Central memory CD8-positive, alpha-beta T cell (primary cell): ENCODE measurements around the gene MSS51.

Source experiments
- ATAC-seq: fragments of 150-1000 bp; cut with Tn5 transposase; replicated peaks from 2 replicates; pipeline ENCODE4 v1.10.0; 2022; ENCODE audit warnings: mild to moderate bottlenecking, moderate FRiP score, moderate number of reproducible peaks; ENCODE audit not compliant: poor library complexity, severe bottlenecking; ENCODE audit errors: extremely low read depth
- DNase-seq, 2 donors: peaks; one replicate each; pipeline ENCODE4 v3.0.0; 2021; ENCODE audit warnings: low spot score in 2 of 2
- H3K27ac Mint-ChIP-seq: one replicate; pipeline ENCODE4 v1.8.0; 2022; ENCODE audit warnings: low read depth, mild to moderate bottlenecking, moderate library complexity, mixed read lengths
- H3K27me3 Mint-ChIP-seq: one replicate; pipeline ENCODE4 v1.8.0; 2022; ENCODE audit warnings: mixed read lengths
- H3K36me3 Mint-ChIP-seq: one replicate; pipeline ENCODE4 v1.8.0; 2022; ENCODE audit warnings: mild to moderate bottlenecking, moderate library complexity, mixed read lengths; ENCODE audit not compliant: insufficient read depth
- H3K4me1 Mint-ChIP-seq: one replicate; pipeline ENCODE4 v1.8.0; 2022; ENCODE audit warnings: mixed read lengths
- H3K4me3 Mint-ChIP-seq: one replicate; pipeline ENCODE4 v1.8.0; 2022; ENCODE audit warnings: mild to moderate bottlenecking, moderate library complexity, mixed read lengths
- H3K9me3 Mint-ChIP-seq: one replicate; pipeline ENCODE4 v1.8.0; 2022; ENCODE audit warnings: mixed read lengths

MSS51 gene

GRCh38 chr10:73444457-73444856 lies 11.1 kb upstream of the MSS51 start:
- no peak overlapping the region for H3K4me3 Mint-ChIP-seq
- H3K4me1 Mint-ChIP-seq: no peaks in the 10 kb centered on the region
- ATAC-seq: no peak
- H3K27me3 Mint-ChIP-seq: no peaks in the 10 kb centered on the region
- DNase-seq: no peak
- no peak overlapping the region for H3K27ac Mint-ChIP-seq
- peaks cover 32% of the 10 kb centered on the region for H3K36me3 Mint-ChIP-seq
- H3K9me3 Mint-ChIP-seq: no peaks in the 10 kb centered on the region

- H3K4me3 Mint-ChIP-seq: no peak overlapping the region
- peaks cover 23% of the 10 kb centered on the region for H3K36me3 Mint-ChIP-seq
- no peaks in the 10 kb centered on the region for H3K9me3 Mint-ChIP-seq
- DNase-seq: no peak
- H3K27ac Mint-ChIP-seq: peak overlapping the region; percentile 35
- ATAC-seq: no peak
- no peaks in the 10 kb centered on the region for H3K4me1 Mint-ChIP-seq
- no peaks in the 10 kb centered on the region for H3K27me3 Mint-ChIP-seq
Observed at GRCh38 chr10:73439605-73440312, 6.4 kb upstream of the MSS51 start.

- Mint-ChIP-seq H3K4me1 (no peaks in the 10 kb centered on the region), H3K27ac (no peak overlapping the region), H3K27me3 (no peaks in the 10 kb centered on the region), H3K9me3 (no peaks in the 10 kb centered on the region), H3K4me3 (no peak overlapping the region), H3K36me3 (peaks cover 21% of the 10 kb centered on the region)
- no peak for DNase-seq
- no peak for ATAC-seq
Observed at GRCh38 chr10:73439055-73439454, 5.7 kb upstream of the MSS51 start.

- no peaks in the 10 kb centered on the region for H3K9me3 Mint-ChIP-seq
- ATAC-seq (no peak), DNase-seq (no peak)
- H3K36me3 Mint-ChIP-seq: peaks cover 14% of the 10 kb centered on the region
- H3K4me3 Mint-ChIP-seq: no peak overlapping the region
- no peaks in the 10 kb centered on the region for H3K27me3 Mint-ChIP-seq
- H3K27ac Mint-ChIP-seq: peak overlapping the region; percentile 34
- H3K4me1 Mint-ChIP-seq: no peaks in the 10 kb centered on the region
Observed at GRCh38 chr10:73432646-73433537, 469 bp downstream of the MSS51 start.

GRCh38 chr10:73426318-73426717 lies 7.0 kb downstream of the MSS51 start:
- no peaks in the 10 kb centered on the region for H3K27me3 Mint-ChIP-seq
- peaks cover 33% of the 10 kb centered on the region for H3K36me3 Mint-ChIP-seq
- no peak for ATAC-seq
- H3K4me1 Mint-ChIP-seq: no peaks in the 10 kb centered on the region
- H3K27ac Mint-ChIP-seq: no peak overlapping the region
- no peak overlapping the region for H3K4me3 Mint-ChIP-seq
- DNase-seq: no peak
- no peaks in the 10 kb centered on the region for H3K9me3 Mint-ChIP-seq

GRCh38 chr10:73424478-73424877 lies 8.9 kb downstream of the MSS51 start:
- ATAC-seq (no peak), DNase-seq (no peak)
- H3K27ac Mint-ChIP-seq: no peak overlapping the region
- H3K4me1 Mint-ChIP-seq: no peaks in the 10 kb centered on the region
- H3K9me3 Mint-ChIP-seq: no peaks in the 10 kb centered on the region
- no peak overlapping the region for H3K4me3 Mint-ChIP-seq
- H3K36me3 Mint-ChIP-seq: peaks cover 33% of the 10 kb centered on the region
- no peaks in the 10 kb centered on the region for H3K27me3 Mint-ChIP-seq

GRCh38 chr10:73423309-73423708 lies 10.1 kb downstream of the MSS51 start:
- Mint-ChIP-seq H3K9me3 (no peaks in the 10 kb centered on the region), H3K36me3 (peaks cover 29% of the 10 kb centered on the region), H3K27ac (no peak overlapping the region), H3K4me3 (no peak overlapping the region), H3K27me3 (no peaks in the 10 kb centered on the region), H3K4me1 (no peaks in the 10 kb centered on the region)
- ATAC-seq (no peak), DNase-seq (no peak)

GRCh38 chr10:73416571-73416970 lies 16.8 kb downstream of the MSS51 start:
- peaks cover 10% of the 10 kb centered on the region for H3K36me3 Mint-ChIP-seq
- H3K27ac Mint-ChIP-seq: no peak overlapping the region
- peaks cover 17% of the 10 kb centered on the region for H3K4me1 Mint-ChIP-seq
- DNase-seq: no peak
- no peak overlapping the region for H3K4me3 Mint-ChIP-seq
- no peak for ATAC-seq
- no peaks in the 10 kb centered on the region for H3K27me3 Mint-ChIP-seq
- no peaks in the 10 kb centered on the region for H3K9me3 Mint-ChIP-seq

- peak overlapping the region; percentile 90 for H3K27ac Mint-ChIP-seq
- DNase-seq (no peak), ATAC-seq (peak; percentile 35)
- peaks cover 10% of the 10 kb centered on the region for H3K36me3 Mint-ChIP-seq
- H3K4me1 Mint-ChIP-seq: peaks cover 36% of the 10 kb centered on the region
- H3K27me3 Mint-ChIP-seq: no peaks in the 10 kb centered on the region
- peak overlapping the region; percentile 91 for H3K4me3 Mint-ChIP-seq
- no peaks in the 10 kb centered on the region for H3K9me3 Mint-ChIP-seq
Observed at GRCh38 chr10:73414230-73414945, 19.0 kb downstream of the MSS51 start.

- peaks cover 10% of the 10 kb centered on the region for H3K36me3 Mint-ChIP-seq
- peak within 1 kb of the TSS; percentile 90 for H3K27ac Mint-ChIP-seq
- peaks cover 43% of the 10 kb centered on the region for H3K4me1 Mint-ChIP-seq
- peak; percentile 73 to 82 for DNase-seq
- peak within 1 kb of the TSS; percentile 91 for H3K4me3 Mint-ChIP-seq
- no peaks in the 10 kb centered on the region for H3K9me3 Mint-ChIP-seq
- H3K27me3 Mint-ChIP-seq: no peaks in the 10 kb centered on the region
- peak; percentile 93 for ATAC-seq
Observed at GRCh38 chr10:73413528-73414229, 19.7 kb downstream of the MSS51 start, which contains the start of gene ANXA7. TSS of gene ANXA7 (minus strand) at chr10:73414058. CDS start at chr10:73400856, 13,202 bp downstream.

- Mint-ChIP-seq H3K9me3 (no peaks in the 10 kb centered on the region), H3K27ac (peak overlapping the region; percentile 90), H3K27me3 (no peaks in the 10 kb centered on the region), H3K4me1 (peaks cover 47% of the 10 kb centered on the region), H3K4me3 (peak overlapping the region; percentile 91), H3K36me3 (peaks cover 10% of the 10 kb centered on the region)
- ATAC-seq (peak; percentile 66), DNase-seq (peak in 1 of 2 donors; percentile 43)
Observed at GRCh38 chr10:73413108-73413527, 20.2 kb downstream of the MSS51 start.

- Mint-ChIP-seq H3K36me3 (peaks cover 12% of the 10 kb centered on the region), H3K4me3 (peak overlapping the region; percentile 91), H3K9me3 (no peaks in the 10 kb centered on the region), H3K27me3 (no peaks in the 10 kb centered on the region), H3K27ac (no peak overlapping the region), H3K4me1 (peaks cover 68% of the 10 kb centered on the region)
- ATAC-seq (no peak), DNase-seq (no peak)
Observed at GRCh38 chr10:73410897-73411296, 22.5 kb downstream of the MSS51 start.
